ENCODE measurements around the gene LIMA1.
"Not testable (repeated sequence)": the region's sequence is repeated elsewhere in the genome, so short reads cannot be mapped to it uniquely, and the experiment has no call there.

The LIMA1 gene

GRCh38 chr12:50283229-50283923, at the start of gene LIMA1:
Gene LIMA1, minus strand, starts transcription at chr12:50283520. Its CDS starts 34,769 bp downstream, at chr12:50248751.
- peak; percentile 96 for DNase-seq (ENCODE audit: low read depth)

- DNase-seq (ENCODE audit: low read depth), result no peak
Observed at GRCh38 chr12:50331745-50332144, 48.4 kb upstream of the LIMA1 start.

DNA sequence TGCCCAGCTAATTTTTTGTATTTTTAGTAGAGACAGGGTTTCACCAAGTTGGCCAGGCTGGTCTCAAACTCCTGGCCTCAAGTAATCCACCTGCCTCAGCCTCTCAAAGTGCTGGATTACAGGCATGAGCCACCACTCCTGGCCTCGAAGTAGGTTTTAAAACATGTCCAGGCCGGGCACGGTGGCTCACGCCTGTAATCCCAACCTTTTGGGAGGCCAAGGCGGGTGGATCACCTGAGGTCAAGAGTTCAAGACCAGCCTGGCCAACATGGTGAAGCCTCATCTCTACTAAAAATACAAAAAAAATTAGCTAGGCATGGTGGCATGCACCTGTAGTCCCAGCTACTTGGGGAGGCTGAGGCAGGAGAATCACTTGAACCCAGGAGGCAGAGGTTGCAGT, 45.3 kb upstream of the LIMA1 start:
- DNase-seq (ENCODE audit: low read depth), result not testable (repeated sequence)

DNA sequence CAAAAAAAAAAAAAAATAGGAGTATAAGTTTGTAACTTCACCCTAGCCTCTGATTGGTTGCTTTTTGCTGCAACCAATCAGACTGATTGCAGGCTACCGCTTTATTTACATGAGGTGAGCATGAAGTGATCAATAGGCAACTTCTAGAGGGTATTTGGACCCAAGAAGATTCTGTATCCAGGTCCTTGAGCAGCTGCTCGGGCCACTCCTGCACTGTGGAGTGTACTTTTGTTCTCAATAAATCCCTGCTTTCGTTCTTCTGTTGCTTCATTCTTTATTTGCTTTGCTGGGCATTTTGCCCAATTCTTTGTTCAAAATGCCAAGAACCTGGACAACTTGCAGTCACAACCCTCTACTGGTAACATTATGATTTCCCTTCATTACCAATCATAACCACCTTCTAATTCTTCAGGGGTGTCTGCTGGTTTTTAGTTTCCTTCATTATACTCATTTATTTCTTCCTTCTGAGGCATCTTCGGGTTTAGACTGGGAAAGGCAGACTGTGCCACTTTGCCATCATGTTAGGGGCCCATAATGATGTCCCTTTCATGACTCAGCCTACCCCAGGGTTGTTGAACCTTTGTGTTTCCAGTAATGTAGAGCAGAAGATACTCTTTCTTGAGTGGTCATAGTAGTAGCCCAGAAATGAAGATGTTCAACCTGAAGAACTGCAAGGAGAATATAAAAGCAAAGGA, 43.4 kb upstream of the LIMA1 start:
- no peak for DNase-seq (ENCODE audit: low read depth)

DNA sequence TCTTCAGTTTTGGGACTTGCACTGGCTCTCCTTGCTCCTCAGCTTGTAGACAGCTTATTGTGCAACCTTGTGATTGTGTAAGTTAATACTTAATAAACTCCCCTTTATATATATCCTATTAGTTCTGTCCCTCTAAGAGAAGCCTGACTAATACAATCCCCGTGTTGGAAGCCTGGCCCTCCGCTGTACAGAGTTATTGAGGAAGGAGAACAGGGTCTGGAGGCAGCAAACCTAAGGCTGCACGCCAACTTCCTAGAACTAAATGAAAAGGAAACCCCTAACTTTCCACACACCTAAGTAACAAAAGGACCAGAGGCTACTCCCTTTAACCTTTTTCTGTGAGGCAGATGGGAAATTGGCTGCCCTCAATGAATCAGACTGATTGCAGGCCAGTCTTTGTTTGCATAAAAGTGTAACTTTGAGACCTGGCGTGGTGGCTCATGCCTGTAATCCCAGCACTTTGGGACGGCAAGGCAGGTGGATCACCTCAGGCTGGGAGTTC, 42.6 kb upstream of the LIMA1 start:
- DNase-seq (ENCODE audit: low read depth), result no peak

DNA sequence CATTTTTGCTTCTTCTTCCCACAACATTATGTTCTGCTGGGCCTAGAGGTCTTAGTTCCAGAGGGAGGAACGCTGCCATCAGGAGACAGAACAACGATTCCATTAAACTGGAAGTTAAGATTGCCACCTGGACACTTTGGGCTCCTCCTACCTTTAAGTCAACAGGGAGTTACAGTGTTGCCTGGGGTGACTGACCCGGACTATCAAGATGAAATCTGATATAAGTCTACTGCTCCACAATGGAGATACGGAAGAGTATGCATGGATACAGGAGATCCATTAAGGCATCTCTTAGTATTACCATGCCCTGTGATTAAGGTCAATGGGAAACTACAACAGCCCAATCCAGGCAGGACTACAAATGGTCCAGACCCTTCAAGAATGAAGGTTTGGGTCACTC, 41.5 kb upstream of the LIMA1 start:
- not testable (repeated sequence) for DNase-seq (ENCODE audit: low read depth)

- DNase-seq (ENCODE audit: low read depth), result not testable (repeated sequence)
Observed at GRCh38 chr12:50324077-50324476, 40.8 kb upstream of the LIMA1 start.

DNA sequence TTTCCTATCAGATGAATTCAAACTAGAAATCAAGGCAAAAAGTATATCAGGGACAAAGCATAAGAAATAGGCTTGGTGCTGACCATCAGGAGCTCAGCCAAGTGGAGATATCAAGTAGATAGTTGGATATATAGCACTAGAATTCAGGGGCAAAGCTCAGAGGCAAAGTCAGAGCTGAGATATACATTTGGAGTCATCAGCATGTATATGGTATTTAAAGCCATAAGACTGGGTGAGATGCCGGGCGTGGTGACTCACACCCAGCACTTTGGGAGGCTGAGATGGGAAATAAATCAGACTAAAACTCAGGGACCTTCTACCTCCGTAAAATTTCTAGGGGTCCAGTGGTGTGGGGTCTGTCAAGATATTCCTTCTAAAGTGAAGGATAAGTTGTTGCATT, 38.9 kb upstream of the LIMA1 start:
- no peak for DNase-seq (ENCODE audit: low read depth)

DNA sequence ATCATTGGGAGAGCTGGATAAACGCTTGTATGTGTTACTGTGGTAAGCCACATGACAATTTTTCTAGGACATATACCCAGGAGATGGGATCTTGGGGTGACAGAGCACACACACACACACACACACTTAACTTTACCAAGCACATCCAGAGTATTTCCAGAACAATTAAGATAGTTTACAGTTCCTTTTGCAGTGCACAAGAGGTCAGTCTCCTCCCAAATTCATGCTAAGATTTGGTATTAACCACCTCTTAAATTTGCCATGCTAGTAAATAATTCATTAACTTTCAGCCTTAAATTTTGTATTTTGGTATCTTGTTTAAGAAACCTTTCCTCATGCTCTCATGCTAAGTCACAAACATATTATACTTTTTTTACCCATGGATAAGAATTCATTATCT, 33.9 kb upstream of the LIMA1 start:
- no peak for DNase-seq (ENCODE audit: low read depth)

DNA sequence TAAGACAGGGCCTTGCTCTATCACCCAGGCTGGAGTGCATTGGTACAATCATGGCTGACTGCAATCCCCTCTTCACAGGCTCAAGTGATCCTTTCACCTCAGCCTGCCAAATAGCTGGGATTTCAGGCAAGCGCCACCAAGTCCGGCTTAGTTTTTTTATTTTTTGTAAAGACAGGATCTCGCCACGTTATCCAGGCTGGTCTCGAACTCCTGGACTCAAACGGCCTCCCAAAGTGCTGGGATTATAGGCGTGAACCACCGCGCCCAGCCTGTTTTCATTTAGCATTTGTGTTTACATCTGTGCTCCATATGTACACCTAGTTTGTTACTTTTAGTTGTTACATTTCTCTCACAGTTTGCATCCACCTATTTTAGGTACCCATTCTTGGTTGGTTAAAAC, 32.5 kb upstream of the LIMA1 start:
- DNase-seq (ENCODE audit: low read depth), result no peak

- no peak for DNase-seq (ENCODE audit: low read depth)
Observed at GRCh38 chr12:50314636-50315312, 31.5 kb upstream of the LIMA1 start.

DNA sequence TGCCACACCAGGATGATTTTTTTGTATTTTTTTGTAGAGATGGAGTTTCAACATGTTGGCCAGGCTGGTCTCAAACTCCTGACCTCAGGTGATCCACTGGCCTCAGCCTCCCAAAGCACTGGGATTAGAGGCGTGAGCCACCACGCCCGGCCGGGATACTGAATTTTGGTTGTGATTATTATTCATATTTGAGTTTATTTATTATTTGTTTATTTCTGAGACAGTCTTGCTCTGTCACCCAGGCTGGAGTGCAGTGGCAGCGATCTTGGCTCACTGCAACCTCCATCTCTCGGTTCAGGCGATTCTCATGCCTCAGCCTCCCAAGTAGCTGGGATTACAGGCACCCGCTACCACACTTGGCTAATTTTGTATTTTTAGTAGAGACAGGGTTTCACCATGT, 30.7 kb upstream of the LIMA1 start:
- DNase-seq (ENCODE audit: low read depth), result not testable (repeated sequence)

GRCh38 chr12:50313256-50313931, 30.1 kb upstream of the LIMA1 start:
- DNase-seq (ENCODE audit: low read depth), result no peak

DNA sequence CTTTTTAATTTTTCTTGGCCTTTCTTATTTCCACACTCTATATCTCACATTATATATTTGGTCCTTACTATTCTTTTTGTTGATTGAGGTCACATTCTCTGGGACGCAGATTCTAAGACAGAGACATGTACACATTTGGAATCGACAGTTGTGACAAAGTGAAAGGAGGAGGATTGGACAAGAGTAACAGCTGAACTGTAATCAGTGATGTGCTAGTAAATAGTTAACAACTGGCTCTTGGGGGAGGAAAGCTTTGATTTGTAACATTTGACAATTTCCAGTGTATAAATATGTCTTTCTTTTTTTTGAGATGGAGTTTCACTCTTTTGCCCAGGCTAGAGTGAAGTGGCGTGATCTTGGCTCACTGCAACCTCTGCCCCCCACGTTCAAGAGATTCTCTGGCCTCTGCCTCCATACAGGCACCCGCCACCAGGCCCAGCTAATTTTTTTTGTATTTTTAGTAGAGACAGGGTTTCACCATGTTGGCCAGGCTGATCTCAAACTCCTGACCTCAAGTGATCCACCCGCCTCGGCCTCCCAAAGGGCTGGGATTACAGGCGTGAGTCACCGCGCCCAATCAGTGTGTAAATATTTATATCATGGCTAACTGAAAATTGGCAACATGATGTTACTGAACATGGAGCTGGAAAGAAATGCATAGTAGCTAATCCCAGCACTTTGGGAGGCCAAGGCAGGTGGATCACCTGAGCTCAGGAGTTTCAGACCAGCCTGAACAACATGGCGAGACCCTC, 28.7 kb upstream of the LIMA1 start:
- not testable (repeated sequence) for DNase-seq (ENCODE audit: low read depth)

- DNase-seq (ENCODE audit: low read depth), result no peak
Observed at GRCh38 chr12:50309950-50310349, 26.6 kb upstream of the LIMA1 start.

DNA sequence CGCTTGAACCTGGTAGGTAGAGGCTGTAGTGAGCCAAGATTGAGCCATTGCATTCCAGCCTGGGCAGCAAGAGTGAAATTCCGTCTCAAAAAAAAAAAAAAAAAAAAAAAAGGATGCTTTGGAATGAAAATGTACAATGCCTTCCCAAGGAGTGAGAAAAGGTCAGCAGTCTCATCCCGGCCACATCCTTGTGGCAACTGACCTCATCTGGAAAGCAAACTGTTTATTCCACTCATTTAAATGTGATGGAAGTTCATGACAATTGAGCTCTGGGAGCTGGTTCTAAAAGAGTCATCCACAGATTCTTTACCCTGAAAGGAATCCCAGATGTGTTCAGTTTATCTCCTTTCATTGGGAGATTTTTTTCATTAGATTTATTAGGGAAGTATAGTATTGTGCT, 19.4 kb upstream of the LIMA1 start:
- no peak for DNase-seq (ENCODE audit: low read depth)

DNA sequence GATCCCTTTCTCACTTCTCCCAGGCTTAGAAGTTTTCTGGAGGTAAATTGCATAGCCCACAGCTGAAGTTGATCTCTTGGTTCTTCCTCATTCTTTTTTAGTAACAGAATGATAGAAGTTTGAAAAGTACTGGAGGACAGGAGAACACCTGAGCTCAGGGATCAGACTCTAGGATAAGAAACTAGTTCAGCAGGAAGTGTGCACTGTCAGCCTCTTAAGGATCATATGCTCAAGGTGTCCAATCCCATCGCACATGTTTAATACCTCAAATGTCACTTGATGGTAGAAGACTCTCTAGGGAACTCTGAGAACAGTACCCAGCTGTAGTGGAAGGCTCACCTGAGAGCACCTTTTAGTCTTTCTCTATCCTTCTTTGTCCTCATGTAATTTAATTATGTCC, 14.7 kb upstream of the LIMA1 start:
- no peak for DNase-seq (ENCODE audit: low read depth)

GRCh38 chr12:50297027-50297426, 13.7 kb upstream of the LIMA1 start:
- no peak for DNase-seq (ENCODE audit: low read depth)

DNA sequence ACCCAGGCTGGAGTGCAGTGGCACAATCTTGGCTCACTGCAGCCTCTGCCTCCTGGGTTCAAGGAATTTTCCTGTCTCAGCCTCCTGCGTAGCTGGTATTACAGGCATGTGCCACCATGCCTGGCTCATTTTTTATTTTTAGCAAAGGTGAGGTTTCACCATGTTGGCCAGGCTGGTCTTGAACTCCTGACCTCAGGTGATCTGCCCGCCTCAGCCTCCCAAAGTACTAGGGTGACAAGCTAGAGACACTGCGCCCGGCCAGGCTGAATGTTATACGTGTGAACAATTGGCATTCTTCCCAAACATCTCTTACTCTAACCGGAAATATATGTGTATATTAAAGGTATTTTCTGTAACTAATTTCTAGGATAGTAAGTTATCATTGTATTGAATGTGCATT, 13.2 kb upstream of the LIMA1 start:
- no peak for DNase-seq (ENCODE audit: low read depth)

- no peak for DNase-seq (ENCODE audit: low read depth)
Observed at GRCh38 chr12:50291377-50291776, 8.1 kb upstream of the LIMA1 start.

- not testable (repeated sequence) for DNase-seq (ENCODE audit: low read depth)
Observed at GRCh38 chr12:50290692-50291091, 7.4 kb upstream of the LIMA1 start.

- DNase-seq (ENCODE audit: low read depth), result no peak
Observed at GRCh38 chr12:50287271-50287670, 4.0 kb upstream of the LIMA1 start.

Data from activated T-cell treated with anti-CD3 and anti-CD28 coated beads for 48 hours (primary cell).